Trophoblast cell (in vitro differentiated cells and primary cell): Measurements from ENCODE around the gene TNRC6C.

Experiments
- DNase-seq, 2 donors: peaks; one replicate each; pipeline ENCODE4 v3.0.0-alpha.2; 2016
- H2AFZ ChIP-seq: 2 replicates; pipeline ENCODE4 v1.6.1; 2013; ENCODE audit warnings: low read length, moderate library complexity, mild to moderate bottlenecking; ENCODE audit not compliant: insufficient read depth, poor library complexity
- H2AK5ac ChIP-seq: 2 replicates; pipeline ENCODE4 v1.6.1; 2013; ENCODE audit warnings: mild to moderate bottlenecking, low read length
- H2BK120ac ChIP-seq: 2 replicates; pipeline ENCODE4 v1.6.1; 2013; ENCODE audit warnings: low read length, mild to moderate bottlenecking, moderate library complexity; ENCODE audit not compliant: insufficient read depth, poor library complexity
- H2BK12ac ChIP-seq: 2 replicates; pipeline ENCODE4 v1.6.1; 2013; ENCODE audit warnings: mild to moderate bottlenecking, low read length, moderate library complexity
- H2BK5ac ChIP-seq: 2 replicates; pipeline ENCODE4 v1.6.1; 2013; ENCODE audit warnings: low read length, low read depth, moderate library complexity, mild to moderate bottlenecking; ENCODE audit not compliant: poor library complexity
- H3K14ac ChIP-seq: 2 replicates; pipeline ENCODE4 v1.6.1; 2013; ENCODE audit warnings: mild to moderate bottlenecking, low read length
- H3K18ac ChIP-seq: 2 replicates; pipeline ENCODE4 v1.6.1; 2013; ENCODE audit warnings: mild to moderate bottlenecking, low read length
- H3K23ac ChIP-seq: 2 replicates; pipeline ENCODE4 v1.6.1; 2013; ENCODE audit warnings: low read length
- H3K27ac ChIP-seq: 2 replicates; pipeline ENCODE4 v1.5.1; 2013; ENCODE audit warnings: low read depth, mild to moderate bottlenecking, inconsistent platforms, low read length, moderate library complexity
- H3K27me3 ChIP-seq: 2 replicates; pipeline ENCODE4 v1.6.1; 2013; ENCODE audit warnings: inconsistent platforms, mild to moderate bottlenecking, low read length, moderate library complexity; ENCODE audit not compliant: insufficient read depth
- H3K36me3 ChIP-seq, 2 experiments: 1 replicate in 1 of 2; 2 replicates in 1 of 2; pipeline ENCODE4 v1.6.1; 2013; ENCODE audit warnings: low read length in 2 of 2, mild to moderate bottlenecking in 2 of 2, moderate library complexity in 1 of 2; ENCODE audit not compliant: insufficient read depth in 2 of 2, control insufficient read depth in 1 of 2
- H3K4ac ChIP-seq: 2 replicates; pipeline ENCODE4 v1.6.1; 2013; ENCODE audit warnings: low read depth, mild to moderate bottlenecking, low read length, moderate library complexity
- H3K4me1 ChIP-seq, 2 experiments: 1 replicate in 1 of 2; 2 replicates in 1 of 2; pipeline ENCODE4 v1.6.1; 2013; ENCODE audit warnings: low read length in 2 of 2, mild to moderate bottlenecking in 2 of 2, moderate library complexity in 1 of 2; ENCODE audit not compliant: insufficient read depth in 2 of 2, control insufficient read depth in 1 of 2
- H3K4me2 ChIP-seq: 2 replicates; pipeline ENCODE4 v1.6.1; 2013; ENCODE audit warnings: inconsistent platforms, mild to moderate bottlenecking, low read length, moderate library complexity
- H3K4me3 ChIP-seq: 2 replicates; pipeline ENCODE4 v1.5.1; 2013; ENCODE audit warnings: mild to moderate bottlenecking, low read depth, low read length, inconsistent platforms
- H3K79me1 ChIP-seq: one replicate; pipeline ENCODE4 v1.6.1; 2013; ENCODE audit warnings: low read length
- H3K79me2 ChIP-seq: 2 replicates; pipeline ENCODE4 v1.6.1; 2013; ENCODE audit warnings: low read length, mild to moderate bottlenecking; ENCODE audit not compliant: control insufficient read depth, insufficient read depth, poor library complexity
- H3K9ac ChIP-seq: 2 replicates; pipeline ENCODE4 v1.6.1; 2013; ENCODE audit warnings: mild to moderate bottlenecking, low read length
- H3K9me3 ChIP-seq: 2 replicates; pipeline ENCODE4 v1.6.1; 2013; ENCODE audit warnings: low read depth, mild to moderate bottlenecking, control low read depth, inconsistent platforms, low read length; ENCODE audit not compliant: insufficient read depth
- H4K12ac ChIP-seq: 2 replicates; pipeline ENCODE4 v1.6.1; 2013; ENCODE audit warnings: low read depth, mild to moderate bottlenecking, low read length, moderate library complexity
- H4K8ac ChIP-seq: 2 replicates; pipeline ENCODE4 v1.6.1; 2013; ENCODE audit warnings: low read depth, mild to moderate bottlenecking, low read length, moderate library complexity
- H4K91ac ChIP-seq: one replicate; pipeline ENCODE4 v1.6.1; 2013; ENCODE audit warnings: low read depth, mild to moderate bottlenecking, low read length, moderate library complexity
- WGBS: extraction: QIAGEN DNeasy Blood & Tissue Kit; methylation state at CpG from one replicate; pipeline ENCODE4 v1.1.7; 2013; ENCODE audit warnings: missing lambda C conversion rate; ENCODE audit not compliant: insufficient read length, insufficient coverage; ENCODE audit errors: extremely low coverage; 5-methylcytosine and 5-hydroxymethylcytosine counted together

The TNRC6C gene

GRCh38 chr17:78027121-78027520 is 68.6 kb downstream of the TNRC6C start:
- no peak overlapping the region for H2BK12ac ChIP-seq
- no peak overlapping the region for H2AFZ ChIP-seq
- H4K91ac ChIP-seq, result no peak overlapping the region
- H3K4me2 ChIP-seq, result no peak overlapping the region
- no peaks in the 10 kb centered on the region for H3K79me2 ChIP-seq
- no peak overlapping the region for H4K8ac ChIP-seq
- H3K23ac ChIP-seq, result no peak overlapping the region
- H3K9me3 ChIP-seq, result no peaks in the 10 kb centered on the region
- WGBS, result no CpG with 5 or more reads among the region's 2 CpGs
- no peaks in the 10 kb centered on the region for H3K4me1 ChIP-seq
- no peaks in the 10 kb centered on the region for H3K79me1 ChIP-seq
- H2BK120ac ChIP-seq, result no peak overlapping the region
- no peak for DNase-seq
- H2AK5ac ChIP-seq, result no peak overlapping the region
- no peak overlapping the region for H2BK5ac ChIP-seq
- H3K9ac ChIP-seq, result no peak overlapping the region
- no peak overlapping the region for H3K14ac ChIP-seq
- H3K27me3 ChIP-seq, result no peaks in the 10 kb centered on the region
- no peaks in the 10 kb centered on the region for H3K36me3 ChIP-seq
- H4K12ac ChIP-seq, result no peak overlapping the region
- H3K27ac ChIP-seq, result no peak overlapping the region
- no peak overlapping the region for H3K18ac ChIP-seq
- no peak overlapping the region for H3K4me3 ChIP-seq
- no peak overlapping the region for H3K4ac ChIP-seq

DNA sequence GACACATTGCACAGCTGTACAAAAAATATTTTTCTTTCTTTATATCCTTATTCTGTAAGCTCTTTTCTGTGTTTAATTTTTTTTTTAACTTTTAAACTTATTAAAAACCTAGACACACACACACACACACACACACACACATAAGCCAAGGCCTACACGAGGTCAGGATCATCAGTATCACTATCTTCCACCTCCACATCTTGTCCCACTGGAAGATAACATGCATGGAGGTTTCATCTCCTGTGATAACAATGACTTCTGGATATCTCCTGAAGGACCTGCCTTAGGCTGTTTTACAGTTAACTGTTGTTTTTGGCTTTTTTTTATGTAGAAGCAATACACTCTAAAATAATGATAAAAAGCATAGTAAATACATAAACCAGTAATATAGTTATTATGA is 71.2 kb downstream of the TNRC6C start:
- Histone ChIP-seq H4K8ac (no peak overlapping the region), H3K36me3 (no peaks in the 10 kb centered on the region), H3K4me2 (no peak overlapping the region), H3K14ac (no peak overlapping the region), H3K23ac (no peak overlapping the region), H3K79me2 (no peaks in the 10 kb centered on the region), H3K27ac (no peak overlapping the region), H3K4me3 (no peak overlapping the region), H3K79me1 (no peaks in the 10 kb centered on the region), H3K27me3 (no peaks in the 10 kb centered on the region), H2BK5ac (no peak overlapping the region), H3K4ac (no peak overlapping the region), H3K18ac (no peak overlapping the region), H4K12ac (no peak overlapping the region), H3K9ac (no peak overlapping the region), H2BK12ac (no peak overlapping the region), H2BK120ac (no peak overlapping the region), H4K91ac (no peak overlapping the region), H3K4me1 (no peaks in the 10 kb centered on the region), H2AK5ac (no peak overlapping the region), H2AFZ (no peak overlapping the region), H3K9me3 (no peaks in the 10 kb centered on the region)
- WGBS, result no CpG with 5 or more reads among the region's 1 CpG
- peak in 1 of 2 donors; percentile 31 for DNase-seq

DNA sequence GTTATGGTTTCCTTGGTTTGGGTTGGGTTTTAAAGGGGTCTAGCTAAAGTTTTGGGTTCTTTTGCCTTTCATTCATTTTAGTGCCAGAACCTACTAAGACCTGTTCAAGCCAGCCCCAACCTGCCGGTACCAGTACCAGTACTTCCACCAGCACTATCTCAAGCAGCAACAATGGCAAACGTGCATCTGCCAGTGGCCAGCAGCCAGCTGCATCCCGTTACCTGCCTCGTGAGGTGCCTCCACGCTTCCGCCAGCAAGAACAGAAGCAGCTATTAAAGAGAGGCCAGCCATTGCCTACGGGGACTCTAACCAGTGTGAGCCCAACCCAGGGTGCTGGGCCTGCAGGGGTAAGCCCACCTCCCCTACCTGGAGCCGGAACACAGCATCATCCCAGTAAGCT is 72.9 kb downstream of the TNRC6C start:
- H3K4ac ChIP-seq, result no peak overlapping the region
- H2BK12ac ChIP-seq, result no peak overlapping the region
- H3K4me3 ChIP-seq, result no peak overlapping the region
- H3K79me1 ChIP-seq, result no peaks in the 10 kb centered on the region
- H3K23ac ChIP-seq, result no peak overlapping the region
- no peaks in the 10 kb centered on the region for H3K36me3 ChIP-seq
- H2AFZ ChIP-seq, result no peak overlapping the region
- peaks cover 0 to 2% of the 10 kb centered on the region in 2 experiments for H3K4me1 ChIP-seq
- H3K9me3 ChIP-seq, result no peaks in the 10 kb centered on the region
- no peak overlapping the region for H3K27ac ChIP-seq
- no peak overlapping the region for H4K91ac ChIP-seq
- H4K8ac ChIP-seq, result no peak overlapping the region
- H2AK5ac ChIP-seq, result no peak overlapping the region
- no peak overlapping the region for H3K18ac ChIP-seq
- no peaks in the 10 kb centered on the region for H3K27me3 ChIP-seq
- no peak overlapping the region for H2BK5ac ChIP-seq
- no peaks in the 10 kb centered on the region for H3K79me2 ChIP-seq
- H3K4me2 ChIP-seq, result no peak overlapping the region
- no CpG with 5 or more reads among the region's 8 CpGs for WGBS
- H3K9ac ChIP-seq, result no peak overlapping the region
- H4K12ac ChIP-seq, result no peak overlapping the region
- no peak for DNase-seq
- no peak overlapping the region for H2BK120ac ChIP-seq
- no peak overlapping the region for H3K14ac ChIP-seq

DNA sequence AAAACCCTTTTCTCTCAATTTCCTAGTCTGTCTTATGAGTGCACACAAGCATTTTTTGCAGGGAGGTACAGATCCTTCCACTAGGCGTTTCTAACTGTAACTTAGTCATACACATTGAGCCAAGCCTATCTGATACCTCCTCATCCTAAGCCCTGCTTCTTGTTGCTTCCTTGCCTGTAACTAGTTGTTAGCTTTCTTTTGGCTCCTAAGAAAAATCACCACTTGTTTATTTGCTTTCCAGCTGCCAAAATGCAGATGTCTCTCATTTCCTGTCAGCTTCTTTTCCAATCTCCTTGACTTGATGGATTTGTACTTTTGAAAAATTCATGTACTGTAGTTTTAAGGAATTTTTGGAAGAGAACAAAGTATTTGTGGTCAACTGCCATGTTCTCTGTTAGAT is 73.7 kb downstream of the TNRC6C start:
- WGBS, result no CpG with 5 or more reads among the region's 1 CpG
- Histone ChIP-seq H2BK5ac (no peak overlapping the region), H3K4me2 (no peak overlapping the region), H3K27me3 (no peaks in the 10 kb centered on the region), H2AK5ac (no peak overlapping the region), H4K8ac (no peak overlapping the region), H3K79me2 (no peaks in the 10 kb centered on the region), H4K91ac (no peak overlapping the region), H3K9me3 (no peaks in the 10 kb centered on the region), H3K4me1 (peaks cover 0 to 2% of the 10 kb centered on the region in 2 experiments), H3K14ac (no peak overlapping the region), H3K4ac (no peak overlapping the region), H2BK12ac (no peak overlapping the region), H3K4me3 (no peak overlapping the region), H2AFZ (no peak overlapping the region), H3K9ac (no peak overlapping the region), H3K79me1 (no peaks in the 10 kb centered on the region), H2BK120ac (no peak overlapping the region), H3K27ac (no peak overlapping the region), H3K36me3 (no peaks in the 10 kb centered on the region), H3K23ac (no peak overlapping the region), H3K18ac (no peak overlapping the region), H4K12ac (no peak overlapping the region)
- no peak for DNase-seq
